K562 (cell line): ENCODE data around the gene ANK3. TPM values are rescaled to one million over a fixed set of nuclear protein-coding genes. Genes with fewer than 3 reads are reported as not detected.
A peak's percentile ranks its signal among the peaks of the same experiment; 100 is the strongest.

ENCODE experiments used
- ATAC-seq: fragments of 200-7000 bp; cut with Tn5 transposase; 3 replicates; pipeline ENCODE4 v1.9.1; 2020; ENCODE audit warnings: moderate library complexity
- BruUV-seq: library from RNA; stranded (reverse); fragments of 400-500 nt; replicated peaks from 2 replicates; lab custom pipeline; 2021; lab: Mats Ljungman, UMichigan
- CTCF ChIA-PET: fragments of 300-600 bp; formaldehyde crosslinking; extraction: SDS; loops from one replicate; lab custom pipeline; 2021; ENCODE audit warnings: low intra/inter-chr PET ratio; lab: Yijun Ruan, JAX
- POLR2A ChIA-PET: fragments of 300-600, 350-650 bp; sonication (Branson Sonifier 250); formaldehyde crosslinking; extraction: SDS; loops from one replicate; lab custom pipeline; 2021; ENCODE audit warnings: antibody characterized with exemption, inconsistent platforms; lab: Yijun Ruan, JAX
- DNase-seq, 4 experiments: peaks; one replicate each; pipeline versions ENCODE4 v3.0.0 to v3.0.0-alpha.2; 2011 to 2018; ENCODE audit warnings: low spot score in 3 of 4, mixed read lengths in 3 of 4; ENCODE audit errors: extremely low read depth in 1 of 4
- FAIRE-seq: peaks from 2 replicates; lab custom pipeline; 2011; peaks lifted over from hg19 to GRCh38; lab: Jason Lieb, UNC
- H2AFZ ChIP-seq: 2 replicates; pipeline ENCODE4 v1.6.0; 2011; ENCODE audit warnings: low read depth, low read length, control low read depth, inconsistent platforms
- H3K27ac ChIP-seq: fragments of 200-600 bp; 3 replicates; pipeline ENCODE4 v1.8.0; 2011; ENCODE audit warnings: low read depth, mild to moderate bottlenecking, control low read depth, inconsistent platforms, low read length, moderate library complexity, mixed read lengths; ENCODE audit errors: extremely low read depth
- H3K27me3 ChIP-seq, 2 experiments: fragments of 300-600 bp in 1 of 2; 2 replicates in 1 of 2; 3 replicates in 1 of 2; pipeline versions ENCODE4 v1.6.0 to v1.8.0; 2011; ENCODE audit warnings: inconsistent platforms in 2 of 2, low read length in 2 of 2, mild to moderate bottlenecking in 1 of 2, mixed read lengths in 1 of 2, moderate library complexity in 1 of 2; ENCODE audit not compliant: control insufficient read depth in 2 of 2, insufficient read depth in 2 of 2
- H3K36me3 ChIP-seq: fragments of 300-600 bp; 3 replicates; pipeline ENCODE4 v1.8.0; 2011; ENCODE audit warnings: mild to moderate bottlenecking, low read length, inconsistent platforms; ENCODE audit not compliant: control insufficient read depth, insufficient read depth
- H3K4me1 ChIP-seq, 2 experiments: fragments of 200-600 bp in 1 of 2; replicated peaks in 1 of 2; 2 replicates in 1 of 2; 3 replicates in 1 of 2; pipeline versions ENCODE4 v1.5.1 to v1.8.0; 2011; ENCODE audit warnings: inconsistent platforms in 2 of 2, low read length in 2 of 2, mild to moderate bottlenecking in 1 of 2, mixed read lengths in 1 of 2, moderate library complexity in 1 of 2; ENCODE audit not compliant: control insufficient read depth in 2 of 2, insufficient read depth in 2 of 2
- H3K4me2 ChIP-seq: 2 replicates; pipeline ENCODE4 v1.6.1; 2011; ENCODE audit warnings: low read length, control low read depth, inconsistent platforms, mixed read lengths; ENCODE audit not compliant: insufficient read depth
- H3K4me3 ChIP-seq: fragments of 200-600 bp; sonication (generic), shearing (Covaris generic); 2 replicates; pipeline ENCODE4 v1.5.1; 2016; ENCODE audit warnings: control low read depth, inconsistent platforms
- H3K79me2 ChIP-seq: fragments of 200-600 bp; 3 replicates; pipeline ENCODE4 v1.8.0; 2011; ENCODE audit warnings: low read length, inconsistent platforms; ENCODE audit not compliant: control insufficient read depth, insufficient read depth
- H3K9ac ChIP-seq, 2 experiments: 2 replicates each; pipeline versions ENCODE4 v1.6.0 to v1.6.1; 2011; ENCODE audit warnings: low read depth in 2 of 2, low read length in 2 of 2, control low read depth in 1 of 2, inconsistent platforms in 1 of 2, mild to moderate bottlenecking in 1 of 2, mixed read lengths in 1 of 2; ENCODE audit not compliant: insufficient read depth in 1 of 2
- H3K9me1 ChIP-seq: one replicate; pipeline ENCODE4 v1.6.0; 2011; ENCODE audit warnings: inconsistent platforms, mild to moderate bottlenecking, low read length, moderate library complexity; ENCODE audit not compliant: control insufficient read depth, insufficient read depth
- H3K9me3 ChIP-seq: replicated peaks from 2 replicates; pipeline ENCODE4 v1.5.1; 2011; ENCODE audit warnings: low read depth, low read length, inconsistent platforms; ENCODE audit not compliant: control insufficient read depth, insufficient read depth
- H4K20me1 ChIP-seq: replicated peaks from 2 replicates; pipeline ENCODE4 v1.6.1; 2011; ENCODE audit warnings: low read length, inconsistent platforms, mixed read lengths; ENCODE audit not compliant: control insufficient read depth, insufficient read depth
- FOSL1 ChIP-seq: fragments of 200-800 bp; sonication (Bioruptor generic); conservative IDR thresholded peaks from 2 replicates; pipeline ENCODE4 v1.6.1; 2016; ENCODE audit warnings: missing genetic modification characterization, missing compliant biosample characterization
- NEUROD1 ChIP-seq: fragments of 150-350 bp; IDR thresholded peaks from 2 replicates; pipeline ENCODE4 v1.6.1; 2014; ENCODE audit warnings: borderline replicate concordance, low read length, low read depth; ENCODE audit not compliant: partially characterized antibody
- WGBS: fragments of 100-300 bp; shearing (Covaris generic); methylation state at CpG from one replicate; pipeline ENCODE4 v1.1.6; 2016; ENCODE audit warnings: low coverage, mixed read lengths; ENCODE audit not compliant: insufficient coverage; ENCODE audit errors: missing lambda C conversion rate; 5-methylcytosine and 5-hydroxymethylcytosine counted together
- in situ Hi-C: fragments of 300-500 bp; cut with MboI; formaldehyde crosslinking; loops from 4 replicates; pipeline ENCODE4 v1.15.0; 2018; ENCODE audit warnings: inconsistent platforms, mixed read lengths
- intact Hi-C: fragments of 100-400 bp; cut with micrococcal nuclease; formaldehyde crosslinking; loops from 2 replicates; pipeline ENCODE4 v1.14.2; 2022
- polyA plus RNA-seq, 8 experiments: library from polyadenylated mRNA; depleted of rRNA in 4 of 8; stranded (reverse) in 5 of 8; unstranded in 3 of 8; fragments of >200 nt; fragmentation: Nextera tagmentation in 2 of 8; fragmentation: Illumina TruSeq in 1 of 8; extraction: Ambion mirVana in 2 of 8; extraction: Trizol in 1 of 8; gene quantifications; 2 replicates each; pipeline versions ENCODE4 v1.2.1 to v1.2.3, GENCODE V29; 2011 to 2014; ENCODE audit warnings: inconsistent platforms in 1 of 8, missing spikeins in 1 of 8
- total RNA-seq, 7 experiments: library from RNA; depleted of rRNA in 6 of 7; stranded (reverse); fragments of >200 nt in 6 of 7; fragmentation: Illumina TruSeq in 2 of 7; extraction: Trizol in 2 of 7; gene quantifications; 2 replicates each; pipeline versions ENCODE4 v1.2.1 to v1.2.3, GENCODE V29; 2011 to 2021; ENCODE audit warnings: low replicate concordance in 1 of 7
- TF ChIP-seq, protein P1 (sequence below): fragments of 450-650 bp; IDR thresholded peaks from 2 replicates; pipeline ENCODE4 v1.6.1; 2017; ENCODE audit warnings: antibody characterized with exemption, mild to moderate bottlenecking

ANK3 gene
- total and polyA plus RNA-seq, 9 of the 15 experiments (the other 6 are each of a cell fraction or from before 2014, with no cell fraction given) = 10.0 to 32.3 (median 17.9) TPM

- TF ChIP-seq, protein P1, sequence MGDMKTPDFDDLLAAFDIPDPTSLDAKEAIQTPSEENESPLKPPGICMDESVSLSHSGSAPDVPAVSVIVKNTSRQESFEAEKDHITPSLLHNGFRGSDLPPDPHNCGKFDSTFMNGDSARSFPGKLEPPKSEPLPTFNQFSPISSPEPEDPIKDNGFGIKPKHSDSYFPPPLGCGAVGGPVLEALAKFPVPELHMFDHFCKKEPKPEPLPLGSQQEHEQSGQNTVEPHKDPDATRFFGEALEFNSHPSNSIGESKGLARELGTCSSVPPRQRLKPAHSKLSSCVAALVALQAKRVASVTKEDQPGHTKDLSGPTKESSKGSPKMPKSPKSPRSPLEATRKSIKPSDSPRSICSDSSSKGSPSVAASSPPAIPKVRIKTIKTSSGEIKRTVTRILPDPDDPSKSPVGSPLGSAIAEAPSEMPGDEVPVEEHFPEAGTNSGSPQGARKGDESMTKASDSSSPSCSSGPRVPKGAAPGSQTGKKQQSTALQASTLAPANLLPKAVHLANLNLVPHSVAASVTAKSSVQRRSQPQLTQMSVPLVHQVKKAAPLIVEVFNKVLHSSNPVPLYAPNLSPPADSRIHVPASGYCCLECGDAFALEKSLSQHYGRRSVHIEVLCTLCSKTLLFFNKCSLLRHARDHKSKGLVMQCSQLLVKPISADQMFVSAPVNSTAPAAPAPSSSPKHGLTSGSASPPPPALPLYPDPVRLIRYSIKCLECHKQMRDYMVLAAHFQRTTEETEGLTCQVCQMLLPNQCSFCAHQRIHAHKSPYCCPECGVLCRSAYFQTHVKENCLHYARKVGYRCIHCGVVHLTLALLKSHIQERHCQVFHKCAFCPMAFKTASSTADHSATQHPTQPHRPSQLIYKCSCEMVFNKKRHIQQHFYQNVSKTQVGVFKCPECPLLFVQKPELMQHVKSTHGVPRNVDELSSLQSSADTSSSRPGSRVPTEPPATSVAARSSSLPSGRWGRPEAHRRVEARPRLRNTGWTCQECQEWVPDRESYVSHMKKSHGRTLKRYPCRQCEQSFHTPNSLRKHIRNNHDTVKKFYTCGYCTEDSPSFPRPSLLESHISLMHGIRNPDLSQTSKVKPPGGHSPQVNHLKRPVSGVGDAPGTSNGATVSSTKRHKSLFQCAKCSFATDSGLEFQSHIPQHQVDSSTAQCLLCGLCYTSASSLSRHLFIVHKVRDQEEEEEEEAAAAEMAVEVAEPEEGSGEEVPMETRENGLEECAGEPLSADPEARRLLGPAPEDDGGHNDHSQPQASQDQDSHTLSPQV = peak; percentile 59; the same call in 1 of the 2 replicates
Observed at GRCh38 chr10:60352105-60352504, 37.6 kb downstream of the ANK3 start (continued).

- Histone ChIP-seq H3K9me1 (no peaks in the 10 kb centered on the region), H3K9ac (no peak overlapping the region), H3K9me3 (no peaks in the 10 kb centered on the region), H3K4me1 (peaks cover 5 to 67% of the 10 kb centered on the region in 2 experiments), H3K79me2 (no peaks in the 10 kb centered on the region), H4K20me1 (no peaks in the 10 kb centered on the region), H3K27me3 (no peaks in the 10 kb centered on the region), H2AFZ (peak overlapping the region; percentile 96), H3K4me3 (no peak overlapping the region), H3K36me3 (no peaks in the 10 kb centered on the region), H3K27ac (no peak overlapping the region), H3K4me2 (no peak overlapping the region)
- ATAC-seq (0 out of 3 replicates have a peak, but pooled peaks have one; percentile 15), DNase-seq (no peak), FAIRE-seq (no peak)
- ChIA-PET POLR2A (interaction anchor here (2.2 kb wide), 1 partner anchor 52 kb away, joined by 7 read pairs; no protein-coding TSS in a partner anchor), CTCF (no interaction called here)
- WGBS = 22% methylated on average over 4 of the region's 4 CpGs
- TF ChIP-seq NEUROD1 (no peak), FOSL1 (0 out of 2 replicates have a peak, but pooled peaks have one; percentile 17)
- in situ Hi-C loops = no loop called here
- BruUV-seq = no TSS peak
- intact Hi-C loops = loop anchor here (5.0 kb wide), 1 partner anchor 114 kb away; no protein-coding TSS in a partner anchor
Observed at GRCh38 chr10:60351191-60351853, 38.4 kb downstream of the ANK3 start.
